GM03348 (cell line): Measurements from ENCODE around the gene EARS2.
"Not testable (repeated sequence)": the region's sequence is repeated elsewhere in the genome, so short reads cannot be mapped to it uniquely, and the experiment has no call there.

Experiments used
- DNase-seq: peaks from one replicate; pipeline ENCODE4 v3.0.0; 2012; ENCODE audit warnings: low spot score

The EARS2 gene

DNA sequence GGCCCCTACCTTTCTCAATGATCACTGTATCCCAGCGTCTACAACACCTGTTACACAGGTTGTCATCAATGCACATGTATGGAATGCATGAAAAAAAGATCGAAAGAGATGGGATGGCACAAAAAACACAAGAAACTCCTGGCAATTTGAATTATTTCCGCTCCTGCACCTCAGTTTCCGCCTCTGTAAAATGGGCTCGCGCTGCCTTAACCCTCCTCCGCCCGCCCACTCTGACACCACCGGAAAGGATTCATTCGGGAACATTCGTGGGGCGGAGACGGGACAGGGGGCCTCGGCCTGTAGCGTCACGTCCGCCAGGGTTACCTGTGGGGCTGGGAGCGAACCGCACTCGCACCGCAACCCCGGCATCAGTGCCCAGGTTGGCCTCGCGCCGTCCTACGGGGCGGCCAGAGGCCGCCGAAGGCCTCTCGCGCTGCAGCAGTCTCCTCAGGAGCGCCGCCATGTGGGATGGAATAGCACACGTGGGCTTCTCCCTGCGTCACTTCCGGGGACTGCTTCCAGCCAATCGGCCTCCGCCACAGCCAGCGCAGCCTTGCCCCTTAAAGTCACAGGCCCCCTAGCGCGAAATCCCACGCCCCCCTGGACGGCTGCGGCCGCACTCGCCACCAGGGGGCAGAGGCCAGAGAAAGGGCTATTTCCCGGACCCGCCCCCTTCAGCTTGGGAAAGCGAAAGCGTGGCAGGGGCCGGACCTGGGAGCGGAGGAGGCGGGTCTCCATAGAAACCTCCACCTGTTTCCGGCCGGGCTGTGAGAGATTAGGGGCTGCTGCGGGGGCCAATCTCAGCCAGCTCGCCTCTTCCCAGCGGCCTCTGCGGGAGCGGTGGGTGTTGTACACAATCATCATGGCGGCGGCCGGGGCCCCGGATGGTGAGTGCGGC lies at the start of gene EARS2, which contains the start of gene UBFD1:
TSS of gene EARS2 (minus strand) at position 470 of the 898 bp plus-strand sequence. CDS start at position 463, 7 bp downstream.
TSS of gene UBFD1 (plus strand) at position 847 of the 898 bp plus-strand sequence. CDS start at position 863, 16 bp downstream.
- DNase-seq = peak; percentile 98

DNA sequence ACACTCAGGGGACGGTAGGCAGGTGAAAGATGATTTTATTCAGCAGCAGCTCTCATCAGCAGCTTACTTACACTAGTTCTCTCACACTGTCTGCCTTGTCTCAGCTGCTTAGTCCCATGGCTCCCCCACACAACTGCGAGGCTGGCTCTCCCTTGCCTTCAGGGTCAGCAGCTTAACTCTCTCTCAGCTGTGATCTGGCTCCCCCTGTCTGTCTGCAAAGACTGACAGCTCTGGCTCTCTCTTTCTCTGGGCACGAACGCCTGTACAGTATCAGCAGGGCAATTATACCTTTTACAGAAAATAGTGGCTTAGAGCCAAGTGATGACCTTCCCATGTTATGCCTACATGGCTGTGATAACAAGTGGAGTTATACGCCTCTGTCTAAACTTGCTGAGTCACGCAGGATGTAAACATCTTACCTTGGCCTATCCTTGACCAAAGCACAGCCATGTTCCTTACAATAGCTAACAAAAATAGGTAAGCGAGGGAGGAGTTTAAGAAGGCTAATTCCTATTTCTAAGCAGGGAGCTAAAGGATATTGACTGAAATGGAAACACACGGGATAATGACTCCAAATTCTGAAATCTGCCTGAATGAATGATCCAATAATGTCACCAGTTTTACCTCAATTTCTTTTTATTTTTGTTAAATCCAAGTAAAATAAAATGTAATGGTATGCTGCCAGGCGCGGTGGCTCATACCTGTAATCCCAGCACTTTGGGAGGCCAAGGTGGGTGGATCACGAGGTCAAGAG lies 40.0 kb upstream of the EARS2 start:
- DNase-seq = no peak

DNA sequence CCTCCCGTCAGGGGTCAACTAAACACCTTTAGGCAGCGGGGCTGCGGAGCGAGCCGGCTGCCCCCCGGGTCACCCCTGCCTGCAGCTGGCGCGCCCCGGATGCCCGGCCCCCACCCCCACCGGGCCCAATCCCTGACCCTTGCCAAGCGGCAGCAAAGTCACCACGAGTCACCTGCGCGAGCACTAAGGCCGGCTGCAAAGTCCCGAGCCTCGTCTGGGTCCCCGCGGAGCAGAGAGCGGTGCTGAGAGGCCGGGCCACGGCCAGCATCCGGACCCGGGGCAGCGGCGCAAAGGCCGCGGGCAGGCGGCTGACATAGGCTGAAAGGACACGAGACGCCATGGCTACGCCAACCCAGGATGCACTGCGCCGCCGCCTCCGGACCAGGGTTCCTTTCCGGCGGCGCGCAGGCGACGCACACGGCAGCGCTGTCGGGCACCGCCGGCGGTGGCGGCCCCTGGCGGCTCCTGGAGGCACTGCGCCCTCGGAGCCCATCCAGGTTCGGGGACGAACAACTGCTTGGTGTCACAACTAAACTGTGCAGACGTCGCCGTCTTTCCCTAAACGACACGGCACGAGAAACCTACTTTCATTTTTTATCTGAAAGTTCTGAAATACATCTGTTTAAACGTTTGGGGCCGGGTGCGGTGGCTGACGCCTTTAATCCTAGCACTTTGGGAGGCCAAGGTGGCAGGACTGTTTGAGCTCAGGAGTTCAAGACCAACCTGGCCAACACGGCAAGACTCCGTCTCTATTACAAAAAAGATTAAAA lies 39.0 kb upstream of the EARS2 start, which contains the start of gene NDUFAB1:
TSS of gene NDUFAB1 (minus strand) at position 366 of the 770 bp plus-strand sequence. CDS start at position 340, 26 bp downstream.
- peak; percentile 96 for DNase-seq

DNA sequence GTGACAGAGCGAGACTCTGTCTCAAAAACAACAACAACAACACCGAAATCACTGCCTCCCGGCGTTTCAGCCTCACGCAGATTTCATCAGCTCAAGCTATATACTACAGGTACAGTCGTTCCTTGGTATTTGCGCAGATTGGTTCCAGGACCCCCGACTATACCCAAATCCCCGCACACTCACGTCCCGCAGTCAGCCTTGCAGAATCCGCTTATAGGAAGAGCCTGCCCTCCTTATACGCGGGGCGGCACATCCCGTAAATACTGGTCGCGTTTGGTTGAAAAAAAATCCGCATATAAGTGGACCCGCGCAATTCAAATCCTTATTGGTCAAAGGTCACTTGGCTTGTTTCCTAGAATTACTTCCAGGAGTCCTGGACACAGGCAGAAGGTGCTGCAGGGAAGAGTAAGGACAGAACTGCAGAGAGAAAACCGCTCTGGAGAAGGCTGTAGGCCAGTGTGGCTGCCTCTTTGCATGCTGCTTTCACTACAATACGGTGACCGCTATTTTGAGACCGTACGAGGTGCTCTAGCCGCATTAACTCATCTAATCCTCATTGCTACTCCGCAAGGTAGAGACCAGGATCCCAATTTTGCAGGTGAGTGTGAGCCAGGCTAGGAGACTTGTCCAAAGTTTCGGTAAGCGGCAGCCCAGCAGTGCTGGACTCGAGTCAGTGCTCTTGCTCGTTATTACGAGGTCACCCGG lies 38.2 kb upstream of the EARS2 start:
- DNase-seq = peak; percentile 11

DNA sequence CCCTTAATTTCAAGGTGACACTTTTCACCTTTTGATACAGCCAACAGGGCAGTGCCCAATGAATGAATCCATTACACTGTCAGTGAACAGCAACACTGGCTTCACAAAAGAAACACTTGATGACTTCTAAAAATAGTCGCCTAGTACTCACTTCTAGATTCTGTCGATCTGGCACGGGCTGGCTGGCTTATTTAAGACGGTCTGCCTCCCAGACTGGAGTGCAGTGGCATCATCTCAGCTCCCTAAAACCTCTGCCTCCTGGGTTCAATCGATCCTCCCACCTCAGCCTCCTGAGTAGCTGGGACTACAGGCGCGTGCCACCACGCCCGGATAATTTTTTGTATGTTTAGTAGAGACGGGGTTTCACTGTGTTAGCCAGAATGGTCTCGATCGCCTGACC lies 37.0 kb upstream of the EARS2 start:
- DNase-seq = no peak

DNA sequence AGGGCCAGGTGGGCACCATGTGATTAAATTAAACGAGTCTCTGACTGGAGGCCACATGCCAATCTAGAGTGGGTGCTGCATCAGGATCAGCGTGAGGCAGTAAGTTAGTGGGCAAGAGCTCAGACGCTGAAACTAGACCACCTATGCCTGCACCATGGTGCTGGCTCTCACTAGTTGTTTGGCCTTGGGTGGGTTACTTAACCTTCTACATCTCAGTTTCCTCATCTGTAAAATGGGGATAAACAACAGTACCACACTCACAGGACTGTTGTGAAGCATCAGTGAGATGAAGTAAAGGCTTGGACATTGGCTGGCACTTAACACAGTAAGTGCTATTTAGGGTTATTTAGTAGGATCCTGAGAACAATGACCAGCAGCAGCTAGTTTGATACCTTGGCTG lies 33.0 kb upstream of the EARS2 start:
- DNase-seq = no peak

DNA sequence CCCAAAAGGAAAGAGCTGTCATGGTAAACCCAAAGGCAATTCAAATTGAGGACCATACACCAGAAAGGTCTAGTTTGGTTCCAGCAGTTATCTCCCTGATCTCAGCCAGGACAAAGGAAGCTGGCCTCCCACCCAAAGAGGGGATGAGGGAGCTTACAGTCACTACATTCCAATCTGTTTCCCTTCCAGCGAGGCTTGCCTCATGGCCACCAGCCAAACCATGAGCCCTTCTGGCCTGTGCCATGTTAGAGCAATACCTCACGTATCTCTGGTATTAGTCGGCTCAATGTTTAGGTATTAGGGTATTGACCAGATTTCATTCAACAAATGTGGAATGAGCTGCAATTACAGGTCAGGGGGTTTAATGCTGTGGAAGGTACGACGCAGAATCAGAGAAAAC lies 30.6 kb upstream of the EARS2 start:
- peak; percentile 83 for DNase-seq

DNA sequence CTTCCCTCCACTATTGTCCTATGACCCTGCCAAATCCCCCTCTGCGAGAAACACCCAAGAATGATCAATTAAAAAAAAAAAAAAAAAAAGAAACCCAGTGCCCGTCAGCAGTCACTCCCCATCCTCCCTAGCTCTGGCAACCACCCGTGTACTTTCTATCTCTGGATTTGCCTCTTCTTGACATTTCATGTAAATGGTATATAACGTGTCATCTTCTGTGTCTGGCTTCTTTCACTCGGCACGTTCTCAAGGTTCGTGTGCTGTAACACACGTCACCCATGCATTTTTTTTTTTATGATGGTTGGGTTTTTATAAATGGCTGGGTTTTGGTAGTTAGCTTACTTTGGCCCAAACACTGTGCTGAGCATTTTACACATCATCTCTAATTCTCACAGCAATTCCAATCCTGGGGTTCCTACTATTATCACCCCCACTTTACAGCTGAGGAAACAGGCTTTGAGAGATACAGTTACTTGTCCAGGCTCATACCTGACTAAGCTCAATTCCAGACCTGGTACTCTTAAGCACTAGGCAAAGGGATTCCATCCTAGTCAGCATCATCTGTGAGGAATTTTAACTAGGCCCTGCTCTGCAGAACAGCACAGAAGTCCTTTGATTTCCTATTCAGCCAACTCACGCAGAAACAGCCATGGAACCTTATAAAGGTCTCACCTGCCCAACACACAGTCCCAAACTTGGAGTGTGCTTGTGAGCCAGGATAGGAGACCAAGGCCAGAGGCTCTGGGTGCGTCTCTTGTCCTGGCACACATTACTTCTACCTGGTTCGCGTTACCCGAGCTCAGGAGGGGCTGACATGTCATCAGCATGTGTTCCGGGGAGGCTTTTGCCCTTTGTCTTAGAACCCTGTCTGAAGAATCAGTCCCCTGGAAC lies 27.3 kb upstream of the EARS2 start:
- no peak for DNase-seq

DNA sequence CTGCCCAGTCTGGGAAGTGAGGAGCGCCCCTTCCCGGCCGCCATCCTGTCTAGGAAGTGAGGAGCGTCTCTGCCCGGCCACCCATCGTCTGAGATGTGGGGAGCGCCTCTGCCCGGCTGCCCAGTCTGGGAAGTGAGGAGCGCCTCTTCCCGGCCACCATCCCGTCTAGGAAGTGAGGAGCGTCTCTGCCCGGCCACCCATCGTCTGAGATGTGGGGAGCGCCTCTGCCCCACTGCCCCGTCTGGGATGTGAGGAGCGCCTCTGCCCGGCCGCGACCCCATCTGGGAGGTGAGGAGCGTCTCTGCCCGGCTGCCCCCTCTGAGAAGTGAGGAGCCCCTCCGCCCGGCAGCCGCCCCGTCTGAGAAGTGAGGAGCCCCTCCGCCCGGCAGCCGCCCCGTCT lies 26.1 kb upstream of the EARS2 start:
- DNase-seq = not testable (repeated sequence)

DNA sequence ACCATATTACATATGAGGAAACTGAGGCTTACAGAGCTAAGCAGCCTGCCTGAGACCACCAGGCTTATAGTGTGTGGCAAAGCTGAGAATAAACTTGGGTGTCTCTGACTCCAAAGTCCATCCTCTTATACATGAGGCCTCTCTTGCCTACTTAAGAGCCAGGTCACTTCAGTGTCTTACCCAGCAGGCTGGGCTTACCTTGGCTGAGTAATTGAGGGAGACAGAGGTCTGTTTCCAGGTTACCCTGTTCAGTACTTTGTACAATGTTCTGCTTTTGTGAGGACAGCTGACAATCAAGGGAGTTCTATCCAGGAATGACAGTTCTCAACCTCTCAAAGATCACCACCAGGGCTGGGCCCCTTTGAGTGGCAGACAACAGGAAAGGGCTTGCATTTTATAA lies 24.6 kb upstream of the EARS2 start:
- DNase-seq = no peak

DNA sequence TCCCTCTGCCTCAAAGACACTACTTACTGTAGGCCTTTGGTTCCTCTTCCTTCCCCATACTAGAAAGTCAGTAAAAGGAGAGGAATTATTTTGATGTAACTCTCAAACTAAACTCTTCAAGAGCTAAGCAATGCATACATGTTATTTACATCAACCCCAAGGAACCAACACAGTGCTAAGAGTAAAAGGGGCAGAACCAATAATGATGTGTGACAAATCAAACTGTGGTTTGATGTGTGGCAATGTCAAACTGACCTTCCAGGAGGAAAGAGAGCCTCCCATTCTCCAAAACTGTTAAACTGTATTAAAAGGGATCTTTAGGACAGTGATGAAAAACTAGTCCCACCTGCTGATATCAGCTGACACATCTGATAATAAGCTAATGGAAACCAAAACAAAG lies 23.2 kb upstream of the EARS2 start:
- DNase-seq = no peak

DNA sequence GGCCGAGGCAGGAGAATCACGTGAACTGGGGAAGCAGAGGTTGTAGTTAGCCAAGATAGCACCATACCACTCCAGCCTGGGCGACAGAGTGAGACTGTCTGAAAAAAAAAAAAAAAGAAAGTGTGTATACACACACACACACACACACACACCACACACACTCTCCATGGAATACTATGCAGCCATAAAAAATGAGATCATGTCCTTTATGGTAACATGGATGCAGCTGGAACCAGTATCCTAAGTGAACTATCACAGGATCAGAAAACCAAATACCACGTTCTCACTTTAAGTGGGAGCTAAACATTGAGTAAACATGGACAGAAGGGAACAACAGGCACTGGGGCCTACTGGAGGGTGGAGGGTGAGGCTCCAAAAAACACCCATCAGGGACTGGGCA lies 22.2 kb upstream of the EARS2 start:
- DNase-seq = no peak

DNA sequence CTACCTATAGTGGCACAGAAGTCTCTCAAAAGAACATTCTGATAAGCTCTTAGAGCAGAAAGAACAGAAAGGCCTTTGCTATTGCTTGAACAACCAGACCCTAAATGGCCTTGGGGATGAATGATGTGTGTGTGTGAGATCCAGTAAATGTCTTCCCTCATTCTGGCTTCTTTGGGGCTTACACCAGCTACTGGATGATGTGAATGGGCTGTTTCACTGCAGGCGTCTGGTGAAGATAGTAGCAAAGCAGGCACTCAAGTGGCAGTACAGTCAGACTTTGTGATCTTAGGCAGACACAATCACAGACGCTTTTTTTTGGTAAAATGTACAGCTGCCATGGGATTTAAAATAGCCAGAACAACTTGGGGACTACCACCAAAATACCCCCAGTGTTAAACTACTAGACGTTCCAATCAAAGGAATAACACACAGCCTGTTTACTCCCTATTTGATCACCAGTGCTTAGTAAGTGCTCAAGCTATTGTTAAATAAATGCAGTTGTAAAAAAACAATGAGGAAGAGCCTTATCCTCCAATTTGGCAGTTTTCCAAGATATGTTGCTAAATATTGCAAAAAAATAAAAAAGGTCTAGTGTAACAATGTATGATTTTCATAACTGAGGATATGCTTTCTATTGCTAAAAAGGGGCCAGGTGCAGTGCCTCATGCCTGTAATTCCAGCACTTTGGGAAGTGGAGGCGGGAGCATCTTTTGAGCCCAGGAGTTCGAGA lies 21.1 kb upstream of the EARS2 start:
- DNase-seq = peak; percentile 19

DNA sequence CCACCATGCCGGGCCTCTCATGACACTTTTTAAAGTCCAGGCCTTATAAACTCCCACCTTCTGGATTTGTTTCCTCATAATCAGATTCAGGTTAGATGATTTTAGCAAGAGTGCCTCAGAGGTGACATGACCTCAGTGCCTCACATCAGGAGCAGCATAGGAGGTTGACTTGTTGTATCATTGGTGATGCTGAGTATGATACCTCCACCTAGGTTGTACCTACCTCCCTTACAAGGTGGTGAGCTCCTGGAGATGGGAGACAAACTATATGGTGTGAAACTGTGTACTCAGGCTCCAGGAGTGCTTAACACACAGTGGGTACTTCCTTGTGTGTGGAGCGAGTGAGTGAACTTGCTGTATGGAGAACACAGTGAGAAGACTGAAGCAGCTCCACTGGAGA lies 20.3 kb upstream of the EARS2 start:
- no peak for DNase-seq

DNA sequence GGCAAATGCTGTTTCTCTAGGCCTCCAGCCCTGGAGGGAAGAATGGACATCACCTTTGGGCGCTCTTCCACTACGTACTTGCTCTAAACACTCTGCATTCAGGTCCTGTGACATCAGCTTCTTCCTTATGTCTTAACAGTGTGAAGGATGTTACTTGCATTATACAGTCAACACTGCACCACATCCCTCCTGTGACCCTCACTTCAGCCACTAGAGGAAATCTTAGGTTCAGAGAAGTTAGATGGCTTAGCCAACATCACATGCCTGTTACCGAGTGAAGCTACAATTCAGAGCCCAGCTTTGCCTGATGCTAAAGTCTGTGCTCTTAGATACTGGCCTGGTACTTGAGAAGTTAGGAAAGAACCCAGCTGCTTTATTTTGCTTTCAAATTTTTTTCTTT lies 18.7 kb upstream of the EARS2 start:
- no peak for DNase-seq

DNA sequence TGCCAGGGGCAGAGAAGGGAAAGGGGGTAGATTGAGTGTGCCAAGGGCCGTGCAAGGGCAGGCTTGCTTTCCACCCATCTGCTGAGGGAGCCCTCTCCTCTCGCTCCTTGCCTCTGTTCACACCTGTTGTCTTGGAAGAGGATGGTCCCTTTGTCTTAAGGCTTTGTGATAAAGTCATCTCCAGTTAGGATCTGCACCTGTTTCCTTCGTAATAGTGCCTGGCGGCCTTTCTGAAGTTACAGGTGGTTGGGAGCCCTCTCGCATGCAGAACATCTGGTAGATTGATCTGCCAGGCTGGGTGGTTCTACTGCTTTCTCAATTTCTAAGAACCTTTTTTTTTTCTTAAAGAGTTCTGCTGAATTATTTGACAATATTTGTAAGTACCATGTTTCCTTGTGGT lies 16.7 kb upstream of the EARS2 start:
- DNase-seq = no peak

DNA sequence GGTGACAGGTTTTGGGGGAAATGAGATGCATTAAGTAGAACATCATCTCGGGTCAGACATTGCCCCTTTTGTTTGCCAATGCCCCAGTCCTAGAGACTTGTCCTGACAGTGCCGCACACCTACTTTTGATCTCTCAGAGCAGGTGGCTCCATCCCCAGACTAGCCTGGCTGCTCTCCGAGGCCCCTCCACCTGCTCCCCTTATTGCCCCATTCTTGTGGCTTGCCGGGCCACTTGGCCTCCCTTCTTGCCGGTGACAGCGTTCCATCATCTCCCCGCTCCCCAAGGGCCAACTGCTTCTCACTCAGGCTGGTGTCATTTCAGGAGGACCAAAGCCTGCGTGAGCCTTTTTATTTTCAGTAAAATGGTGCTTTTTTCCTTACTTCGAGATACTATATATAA lies 15.2 kb upstream of the EARS2 start:
- DNase-seq = no peak

DNA sequence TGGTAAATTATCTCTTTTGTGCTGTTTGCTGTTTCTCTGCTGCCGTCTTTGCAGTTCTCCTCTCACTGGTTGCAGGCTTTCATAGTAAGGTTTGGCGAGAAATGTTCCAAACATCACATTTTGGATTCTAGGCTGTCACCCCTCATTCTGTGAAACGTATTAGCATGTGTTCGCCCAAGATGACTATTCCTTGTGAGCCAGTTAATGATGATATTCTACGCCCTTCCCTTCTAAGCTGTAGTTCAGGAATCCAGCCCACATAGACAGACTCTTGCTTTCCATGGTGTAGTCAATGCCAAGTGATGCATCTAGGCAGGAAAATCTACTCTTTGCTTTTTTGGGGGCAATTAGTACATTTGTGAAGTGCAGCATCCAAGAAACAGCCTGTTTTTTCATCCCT lies 14.7 kb upstream of the EARS2 start:
- no peak for DNase-seq

DNA sequence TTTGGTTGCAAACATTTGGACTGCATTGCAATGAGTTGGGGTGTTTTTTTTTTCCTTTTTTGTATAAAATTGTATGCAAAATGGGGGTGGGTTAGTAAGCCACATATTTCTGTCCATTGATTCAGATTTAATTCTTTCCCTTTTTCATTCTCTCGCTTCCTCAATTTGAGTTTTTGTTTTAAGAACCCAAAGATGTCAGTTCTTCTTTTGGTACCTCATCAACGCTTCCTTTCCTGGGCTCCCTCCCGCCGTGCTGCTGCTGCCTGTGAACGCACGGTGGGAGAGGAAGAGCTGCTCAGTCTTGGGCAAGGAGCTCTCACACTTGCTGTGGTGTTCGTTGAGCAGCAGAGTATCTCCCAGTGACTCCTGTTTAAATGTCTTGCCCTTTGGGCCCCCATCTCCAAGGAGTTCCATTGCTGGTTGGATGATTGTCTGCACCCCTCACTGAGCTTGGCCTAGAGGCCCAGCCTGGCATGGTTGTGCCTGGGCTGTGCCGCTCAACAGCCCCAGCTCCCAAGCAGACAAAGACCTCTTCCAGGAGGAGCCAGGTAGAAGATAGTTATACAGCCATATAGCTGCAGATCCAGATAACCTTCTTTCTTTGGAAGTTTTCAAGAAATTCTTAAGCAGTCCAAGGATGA lies 14.0 kb upstream of the EARS2 start:
- DNase-seq = no peak
